GM13977 (cell line): Measurements from ENCODE around the gene SELENOP.
"Not testable (repeated sequence)": the region's sequence is repeated elsewhere in the genome, so short reads cannot be mapped to it uniquely, and the experiment has no call there.

Source experiments
- DNase-seq: peaks from one replicate; pipeline ENCODE4 v3.0.0; 2012; ENCODE audit warnings: low spot score
- CTCF ChIP-seq: IDR thresholded peaks from 2 replicates; pipeline ENCODE4 v1.5.1; 2012; ENCODE audit warnings: mild to moderate bottlenecking, control low read depth; ENCODE audit not compliant: insufficient read depth; ENCODE audit errors: extremely low read depth, missing control alignments
- in situ Hi-C: fragments of 300-500 bp; cut with MboI; formaldehyde crosslinking; loops from one replicate; pipeline ENCODE4 v1.12.0; 2022; ENCODE audit warnings: low sequenced_read_pairs, low pct_unique_long_range_greater_than_20kb, mixed read lengths, inconsistent platforms; ENCODE audit not compliant: unreplicated experiment

The SELENOP gene

DNA sequence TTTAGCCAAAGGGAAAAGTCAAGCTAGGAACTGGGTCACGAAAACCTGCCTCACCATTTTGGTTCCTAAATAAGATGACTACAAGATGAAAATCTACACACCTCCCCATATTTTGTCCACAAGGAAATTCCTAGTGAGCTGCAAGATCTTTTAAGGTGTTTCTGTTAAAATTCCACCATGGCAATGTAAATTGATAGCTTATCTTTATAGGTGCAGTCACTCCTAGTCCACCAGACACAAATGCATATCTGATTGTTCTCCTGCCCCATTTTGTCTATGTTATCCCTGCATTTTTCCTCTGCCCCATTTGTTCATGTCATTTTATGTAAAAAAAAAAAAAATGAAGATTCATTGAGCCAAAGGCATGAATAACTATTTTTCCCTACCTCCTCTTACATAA is 41.1 kb upstream of the SELENOP start:
- no peak for DNase-seq
- in situ Hi-C loops, result no loop called here
- TF ChIP-seq CTCF, result no peak

GRCh38 chr5:42851481-42851880 is 39.8 kb upstream of the SELENOP start:
- no peak for DNase-seq
- no peak for TF ChIP-seq CTCF
- in situ Hi-C loops, result no loop called here

DNA sequence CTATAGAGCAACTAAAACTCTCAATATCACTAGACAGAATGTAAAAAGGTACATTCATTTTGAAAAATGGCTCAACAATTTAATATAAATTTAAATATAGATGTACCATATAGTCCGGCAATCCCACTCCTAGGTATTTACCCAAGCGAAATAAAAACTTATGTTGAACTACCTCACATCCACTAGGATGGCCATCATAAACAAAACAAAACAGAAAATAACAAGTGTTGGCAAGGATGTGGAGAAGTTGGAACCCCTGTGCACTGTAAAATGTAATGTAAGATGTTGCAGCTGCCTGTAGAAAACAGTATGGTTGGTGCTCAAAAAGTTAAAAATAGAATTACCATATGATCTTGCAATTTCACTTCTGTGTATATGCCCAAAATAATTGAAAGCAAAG is 36.9 kb upstream of the SELENOP start:
- no peak for TF ChIP-seq CTCF
- DNase-seq, result no peak
- in situ Hi-C loops, result no loop called here

DNA sequence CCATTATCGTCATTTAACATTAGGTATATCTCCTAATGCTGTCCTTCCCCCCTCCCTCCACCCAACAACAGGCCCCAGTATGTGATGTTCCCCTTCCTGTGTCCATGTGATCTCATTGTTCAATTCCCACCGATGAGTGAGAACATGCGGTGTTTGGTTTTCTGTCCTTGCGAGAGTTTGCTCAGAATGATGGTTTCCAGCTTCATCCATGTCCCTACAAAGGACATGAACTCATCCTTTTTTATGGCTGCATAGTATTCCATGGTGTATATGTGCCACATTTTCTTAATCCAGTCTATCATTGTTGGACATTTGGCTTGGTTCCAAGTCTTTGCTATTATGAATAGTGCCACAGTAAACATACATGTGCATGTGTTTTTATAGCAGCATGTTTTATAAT is 32.7 kb upstream of the SELENOP start:
- DNase-seq, in situ Hi-C loops: not testable (repeated sequence)

DNA sequence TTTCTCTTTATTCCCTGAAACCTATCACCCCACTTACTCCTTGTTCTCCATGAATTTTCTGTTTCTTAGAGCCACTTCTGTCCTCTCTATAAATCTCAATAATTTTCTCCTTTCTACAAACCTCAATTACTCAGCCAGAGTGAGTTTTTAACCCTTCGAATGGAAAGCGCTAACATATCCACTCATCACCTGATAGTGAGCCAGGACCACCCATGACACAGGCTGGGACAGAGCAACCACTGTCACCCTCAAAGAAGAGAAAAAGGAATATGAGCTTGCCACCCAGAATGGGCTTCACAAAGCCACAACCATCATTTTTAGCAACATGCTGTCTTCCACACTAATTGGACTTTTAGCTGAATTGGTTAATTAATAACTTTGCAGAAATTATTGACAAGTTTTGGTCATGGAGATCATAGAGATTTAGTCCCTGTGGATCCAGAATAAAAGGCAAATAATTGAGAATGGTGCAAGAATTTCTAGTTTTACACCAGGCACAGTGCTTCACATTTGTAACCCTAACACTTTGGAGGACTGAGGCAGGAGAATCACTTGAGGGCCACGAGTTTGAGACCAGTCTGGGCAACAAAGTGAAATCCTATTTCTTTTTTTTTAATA is 32.1 kb upstream of the SELENOP start:
- no peak for TF ChIP-seq CTCF
- in situ Hi-C loops, result no loop called here
- no peak for DNase-seq

DNA sequence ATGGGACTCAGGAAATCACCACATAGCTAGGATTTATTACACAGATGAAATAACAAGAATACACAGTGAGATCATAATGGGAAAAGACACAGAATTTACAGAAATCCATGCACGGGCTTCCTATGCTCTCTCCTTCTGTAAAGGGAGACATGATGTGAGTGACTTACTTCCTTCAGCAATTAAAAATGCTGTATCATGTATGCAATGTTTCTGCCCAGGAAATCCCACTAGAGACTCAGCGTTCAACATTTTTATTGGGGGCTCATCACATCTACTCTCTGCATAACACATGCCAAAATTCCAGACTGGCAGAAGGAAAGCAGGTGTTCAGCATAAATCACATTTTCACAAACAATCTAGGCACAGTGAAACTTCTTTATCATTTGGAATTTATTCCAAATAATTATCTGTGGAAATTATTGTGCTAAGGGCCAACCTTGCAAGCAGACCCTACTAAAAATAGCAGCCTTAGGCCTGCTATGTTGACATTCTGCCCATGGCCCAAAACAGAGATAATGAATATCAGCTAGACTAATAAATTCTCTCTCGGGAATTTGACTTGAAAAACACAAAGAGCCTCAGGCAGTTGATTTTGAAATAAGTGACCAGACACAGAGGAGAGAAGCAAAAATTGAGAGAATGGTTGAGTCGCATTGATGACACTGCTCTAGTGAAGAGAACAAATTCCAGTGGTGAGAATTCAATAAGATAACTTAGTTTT is 31.4 kb upstream of the SELENOP start:
- in situ Hi-C loops, result no loop called here
- DNase-seq, result no peak
- TF ChIP-seq CTCF, result no peak

DNA sequence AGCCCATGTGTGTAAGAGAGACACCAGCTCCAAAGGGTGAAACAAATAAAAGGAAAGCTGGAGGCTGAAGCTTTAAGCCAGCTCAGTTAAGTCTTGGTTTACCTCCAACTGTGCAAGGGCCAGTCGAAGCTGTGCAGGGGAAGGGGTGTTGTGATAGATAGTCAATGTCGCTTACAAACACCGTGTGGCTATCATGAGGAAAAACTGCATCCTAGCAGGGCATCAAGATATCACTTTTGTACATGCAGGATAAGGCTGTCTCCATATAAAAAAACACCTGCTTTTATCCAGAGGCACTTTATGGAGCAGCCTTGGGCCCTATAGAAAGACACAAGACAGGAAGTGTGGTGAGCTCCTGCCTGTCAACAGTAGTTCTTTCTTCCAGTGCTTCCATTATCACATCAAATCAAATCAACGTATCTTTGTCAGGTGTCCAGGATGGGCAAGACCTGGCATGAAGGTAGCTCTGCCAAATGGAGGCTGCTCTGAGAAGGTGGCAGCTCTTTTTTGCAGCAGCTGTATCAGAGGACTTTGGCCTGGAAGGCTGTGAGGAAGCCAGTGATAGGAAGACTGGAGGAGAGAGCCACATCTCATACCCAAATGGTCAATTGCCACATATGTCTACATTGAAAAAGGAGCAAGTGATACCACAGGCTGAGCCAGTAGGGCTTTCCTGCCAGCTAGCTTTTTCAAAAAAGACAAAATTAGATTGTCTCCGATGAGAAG is 29.3 kb upstream of the SELENOP start:
- in situ Hi-C loops, result no loop called here
- DNase-seq, result no peak
- TF ChIP-seq CTCF, result no peak
